Activated effector memory CD4-positive, alpha-beta T cell treated with anti-CD3 and anti-CD28 coated beads, Interleukin-2, amount 50 U/mL, for 16 hours (primary cell): Measurements from ENCODE around the gene LIMS4.
"Not testable (repeated sequence)": the region's sequence is repeated elsewhere in the genome, so short reads cannot be mapped to it uniquely, and the experiment has no call there.

ENCODE experiments used
- DNase-seq: peaks from one replicate; pipeline ENCODE4 v3.0.0-alpha.2; 2020

Gene LIMS4, protein sequence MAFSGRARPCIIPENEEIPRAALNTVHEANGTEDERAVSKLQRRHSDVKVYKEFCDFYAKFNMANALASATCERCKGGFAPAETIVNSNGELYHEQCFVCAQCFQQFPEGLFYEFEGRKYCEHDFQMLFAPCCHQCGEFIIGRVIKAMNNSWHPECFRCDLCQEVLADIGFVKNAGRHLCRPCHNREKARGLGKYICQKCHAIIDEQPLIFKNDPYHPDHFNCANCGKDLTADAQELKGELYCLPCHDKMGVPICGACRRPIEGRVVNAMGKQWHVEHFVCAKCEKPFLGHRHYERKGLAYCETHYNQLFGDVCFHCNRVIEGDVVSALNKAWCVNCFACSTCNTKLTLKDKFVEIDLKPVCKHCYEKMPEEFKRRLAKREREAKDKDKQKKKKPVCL

GRCh38 chr2:110472171-110473058 lies at the start of gene LIMS4:
TSS of gene LIMS4 (minus strand) at chr2:110472816. CDS start at chr2:110472778, 38 bp downstream.
- not testable (repeated sequence) for DNase-seq

DNA sequence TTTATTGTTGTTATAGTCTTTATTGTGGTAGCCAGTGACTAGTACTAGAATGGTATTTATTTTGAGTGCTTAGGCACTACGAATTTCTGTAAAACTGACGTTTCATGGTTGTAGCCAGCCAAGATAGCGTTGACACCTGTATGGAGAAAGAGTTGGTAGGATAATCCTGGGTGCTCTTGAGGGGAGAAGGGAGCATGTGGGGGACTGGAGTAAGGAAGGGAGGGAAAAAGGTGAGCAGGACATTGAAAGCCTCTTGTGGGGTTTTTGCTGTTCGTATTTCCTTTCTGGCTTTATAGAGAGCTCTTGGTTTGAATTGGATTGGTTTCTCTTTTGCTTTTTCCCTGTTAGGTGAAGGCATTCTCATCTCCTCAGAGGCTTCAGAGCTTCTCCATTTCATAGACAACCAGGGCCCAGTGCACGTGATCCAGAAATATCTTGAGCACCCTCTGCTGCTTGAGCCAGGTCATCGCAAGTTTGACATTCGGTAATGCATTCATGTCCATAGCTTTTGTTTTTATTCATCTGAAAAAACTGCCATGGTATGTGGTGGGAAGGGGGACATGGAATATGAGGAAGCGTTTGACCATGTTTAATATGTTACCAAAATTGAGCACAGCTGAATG lies 27.2 kb upstream of the LIMS4 start:
- not testable (repeated sequence) for DNase-seq

GRCh38 chr2:110496027-110496426 lies 23.4 kb upstream of the LIMS4 start:
- not testable (repeated sequence) for DNase-seq

DNA sequence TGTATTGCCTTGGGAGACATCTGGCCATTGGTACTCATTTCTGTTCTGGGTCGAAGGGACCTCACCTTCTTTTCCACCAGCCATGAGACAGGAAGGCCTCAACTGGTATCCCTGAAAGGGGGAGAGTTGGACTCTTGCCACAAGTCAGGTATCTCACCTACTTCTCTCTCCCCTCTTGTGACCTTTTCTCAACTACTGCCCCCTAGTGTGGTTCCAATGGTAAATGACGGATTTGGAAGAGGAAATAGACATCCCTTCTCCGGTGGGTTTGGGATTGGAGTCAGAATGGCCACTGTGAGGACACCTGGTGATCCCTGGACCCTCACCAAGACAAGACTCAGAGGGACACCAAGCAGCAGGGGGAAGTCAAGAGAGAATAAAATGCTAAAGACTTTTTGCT lies 21.9 kb upstream of the LIMS4 start:
- DNase-seq = not testable (repeated sequence)

- not testable (repeated sequence) for DNase-seq
These were observed 16.4 kb upstream of the LIMS4 start for GRCh38 chr2:110488991-110489390.

DNA sequence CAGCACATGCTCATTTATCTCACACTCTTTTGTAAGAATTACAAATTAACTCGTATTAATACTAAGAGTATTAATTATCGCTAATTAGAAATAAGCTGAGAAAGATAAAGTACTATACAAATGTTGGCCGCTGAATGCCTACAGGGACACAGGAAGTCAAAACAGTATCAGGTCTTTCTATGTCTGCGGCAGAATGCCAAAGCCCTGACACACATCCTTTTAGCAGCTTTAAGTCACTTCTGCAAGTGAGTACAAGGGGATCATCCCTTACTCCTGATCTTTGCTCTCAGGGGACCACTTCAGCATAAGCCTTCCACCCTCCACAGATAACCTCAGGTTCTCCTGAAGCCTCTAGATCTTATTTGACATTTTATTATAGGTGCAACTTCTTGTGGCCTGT lies 10.1 kb upstream of the LIMS4 start:
- not testable (repeated sequence) for DNase-seq

DNA sequence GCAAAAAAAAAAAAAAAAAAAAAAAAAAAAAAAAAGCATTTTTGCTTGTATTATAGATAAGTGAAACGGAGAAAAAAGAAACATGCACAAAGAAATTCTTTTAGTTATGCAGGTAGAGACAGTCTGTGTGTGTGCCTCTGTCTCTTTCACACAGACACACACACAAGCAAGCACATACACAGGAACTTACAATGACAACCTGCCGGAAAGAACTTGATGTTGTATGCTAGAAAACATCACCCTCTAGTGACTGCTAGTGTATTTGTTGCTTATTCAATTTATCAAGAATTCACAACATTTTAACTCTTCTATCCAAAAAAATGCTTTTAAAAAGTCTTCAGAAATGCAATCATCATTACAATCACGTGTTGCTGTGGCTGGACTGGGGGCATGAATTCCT lies 8.6 kb upstream of the LIMS4 start:
- DNase-seq = not testable (repeated sequence)

DNA sequence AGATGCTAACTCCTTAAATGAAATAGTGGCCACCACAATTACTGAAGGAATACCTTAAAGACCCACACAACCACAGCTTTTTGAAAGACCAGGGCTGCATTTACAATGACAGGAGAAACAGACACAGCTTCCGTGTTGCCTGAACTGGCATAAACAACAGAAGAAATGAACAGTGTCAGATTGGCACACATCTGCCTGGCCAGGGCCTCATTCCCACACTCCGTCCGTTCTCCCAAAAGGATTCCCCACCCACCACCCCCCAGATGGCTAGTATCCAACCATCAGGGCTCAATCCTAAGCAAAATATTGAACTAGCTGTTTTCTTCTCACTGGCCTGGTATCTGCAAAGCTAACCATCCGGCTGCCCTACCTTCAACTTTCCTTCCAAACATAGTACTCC lies 7.5 kb upstream of the LIMS4 start:
- not testable (repeated sequence) for DNase-seq

DNA sequence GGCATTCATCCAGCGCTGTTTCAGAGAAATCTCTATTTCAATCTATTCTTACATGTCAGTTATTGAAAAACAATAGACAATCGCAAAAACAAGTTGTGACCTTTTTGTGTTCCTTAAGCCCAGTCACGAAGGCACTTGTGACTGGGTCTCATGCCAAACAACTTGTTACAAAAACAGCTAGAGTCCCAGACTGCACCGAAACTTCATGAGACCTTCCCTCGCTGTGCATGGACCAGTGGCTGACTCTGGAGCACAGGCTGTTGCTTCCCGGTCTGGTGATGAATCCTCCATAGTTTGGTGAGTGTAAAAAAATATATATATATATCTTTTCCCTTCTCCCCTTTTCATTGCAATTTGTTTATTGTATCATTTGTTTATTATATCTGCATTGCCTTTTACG lies 4.8 kb upstream of the LIMS4 start:
- not testable (repeated sequence) for DNase-seq

DNA sequence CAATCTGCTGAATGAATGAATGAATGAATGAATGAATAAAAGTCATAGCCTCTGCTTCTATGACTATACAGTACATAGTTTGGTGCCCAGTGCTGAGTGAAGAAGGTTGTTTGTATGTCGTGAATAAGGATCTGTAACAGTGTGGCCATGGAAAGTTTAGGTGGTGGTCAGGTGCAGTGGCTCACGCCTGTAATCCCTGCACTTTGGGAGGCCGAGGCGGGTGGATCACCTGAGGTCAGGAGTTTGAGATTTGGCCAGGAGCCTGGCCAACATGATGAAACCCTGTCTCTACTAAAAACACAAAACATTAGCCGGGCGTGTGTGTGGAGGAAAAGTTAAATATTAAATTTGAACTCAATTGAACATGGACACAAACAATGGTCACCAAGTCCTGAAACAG lies 4.3 kb upstream of the LIMS4 start:
- not testable (repeated sequence) for DNase-seq

GRCh38 chr2:110475627-110476359 lies 3.2 kb upstream of the LIMS4 start:
- DNase-seq = not testable (repeated sequence)

- not testable (repeated sequence) for DNase-seq
These were observed 2.3 kb upstream of the LIMS4 start for GRCh38 chr2:110474898-110475297.

- DNase-seq = not testable (repeated sequence)
These were observed 393 bp upstream of the LIMS4 start for GRCh38 chr2:110473059-110473358.

- DNase-seq = not testable (repeated sequence)
These were observed 3.7 kb downstream of the LIMS4 start for GRCh38 chr2:110468921-110469320.

- not testable (repeated sequence) for DNase-seq
These were observed 7.3 kb downstream of the LIMS4 start for GRCh38 chr2:110465312-110465711.

- not testable (repeated sequence) for DNase-seq
These were observed 10.2 kb downstream of the LIMS4 start for GRCh38 chr2:110462458-110462857.

GRCh38 chr2:110460318-110460717 lies 12.3 kb downstream of the LIMS4 start:
- DNase-seq = not testable (repeated sequence)

DNA sequence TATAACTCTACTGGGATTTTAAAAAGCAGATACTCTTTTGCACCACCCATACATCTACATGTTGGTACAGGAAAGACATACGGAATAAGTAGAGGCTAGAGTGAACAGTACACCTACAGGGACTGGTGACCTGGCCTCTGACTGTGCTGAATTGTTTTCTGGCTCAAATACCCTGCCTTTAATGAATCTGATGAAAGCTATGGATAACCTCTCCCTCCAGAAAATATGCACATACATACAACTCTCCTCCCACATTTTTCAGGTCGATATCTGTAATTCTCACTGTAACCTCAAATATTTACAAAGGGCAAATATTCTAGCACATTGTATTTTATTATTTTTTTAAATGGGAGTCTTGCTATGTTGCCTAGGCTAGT lies 15.4 kb downstream of the LIMS4 start:
- DNase-seq = not testable (repeated sequence)

DNA sequence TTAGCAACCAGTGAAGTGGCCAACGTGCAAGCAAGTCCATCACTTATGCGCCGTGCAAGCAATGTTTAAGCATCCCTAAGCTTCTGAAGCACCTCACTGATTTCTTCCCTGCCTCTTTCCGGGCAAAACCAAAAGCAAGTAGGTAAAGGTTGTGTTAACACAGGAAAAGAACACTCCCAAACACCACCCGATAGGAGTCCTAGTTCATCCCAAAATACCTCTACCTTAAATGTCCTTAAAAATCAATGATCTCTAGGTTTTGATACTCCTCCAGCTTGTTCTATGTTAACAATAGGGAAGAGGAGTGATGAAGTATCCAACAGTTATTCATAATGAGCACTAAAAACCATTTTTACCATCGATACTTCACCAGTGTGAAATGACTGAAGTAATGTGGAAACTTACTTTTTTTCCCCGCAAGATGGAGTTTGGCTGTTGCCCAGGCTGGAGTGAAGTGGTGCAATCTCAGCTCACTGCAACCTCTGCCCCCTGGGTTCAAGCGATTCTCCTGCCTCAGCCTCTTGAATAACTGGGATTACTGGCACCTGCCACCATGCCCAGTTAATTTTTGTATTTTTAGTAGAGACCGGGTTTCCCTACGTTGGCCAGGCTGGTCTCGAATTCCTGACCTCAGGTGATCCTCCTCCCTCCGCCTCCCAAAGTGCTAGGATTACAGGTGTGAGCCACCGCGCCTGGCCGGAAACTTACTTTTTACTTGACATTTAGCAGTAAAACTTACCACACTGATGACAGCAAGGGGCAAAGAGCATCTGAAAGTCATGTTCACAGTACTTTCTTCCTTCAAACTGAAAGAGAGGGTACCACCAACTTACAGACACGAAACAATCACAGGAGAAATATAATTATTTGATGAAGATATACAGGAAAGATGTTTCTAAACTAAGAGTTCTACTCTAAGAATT lies 16.1 kb downstream of the LIMS4 start:
- not testable (repeated sequence) for DNase-seq

GRCh38 chr2:110455080-110455670 lies 17.4 kb downstream of the LIMS4 start:
- not testable (repeated sequence) for DNase-seq

DNA sequence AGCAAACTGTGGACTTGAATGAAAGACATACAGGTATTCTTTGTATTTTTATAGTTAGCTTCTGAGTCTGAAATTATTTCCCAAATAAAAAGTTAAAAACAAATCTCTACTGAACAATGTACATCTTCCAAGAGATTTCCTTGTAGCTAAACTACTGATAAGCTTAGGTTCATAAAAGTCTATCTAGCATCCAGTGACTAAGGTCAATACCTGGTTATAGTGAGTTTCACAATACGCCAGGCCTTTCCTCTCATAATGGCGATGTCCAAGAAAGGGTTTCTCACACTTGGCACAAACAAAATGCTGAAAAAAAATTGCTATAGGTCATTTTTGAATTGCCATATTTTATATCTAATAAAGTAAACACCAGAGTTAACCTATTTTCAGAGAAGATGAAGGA lies 21.7 kb downstream of the LIMS4 start:
- DNase-seq = not testable (repeated sequence)
